GM12873 (cell line): ENCODE measurements around the gene C10orf53.

ENCODE experiments used
- TF ChIP-seq, protein P1 (sequence below): IDR thresholded peaks from 2 replicates; pipeline ENCODE4 v1.5.1; 2012; ENCODE audit warnings: low read depth, mild to moderate bottlenecking, moderate library complexity, low read length, control low read depth; ENCODE audit not compliant: insufficient read depth; ENCODE audit errors: missing control alignments

The C10orf53 gene

DNA sequence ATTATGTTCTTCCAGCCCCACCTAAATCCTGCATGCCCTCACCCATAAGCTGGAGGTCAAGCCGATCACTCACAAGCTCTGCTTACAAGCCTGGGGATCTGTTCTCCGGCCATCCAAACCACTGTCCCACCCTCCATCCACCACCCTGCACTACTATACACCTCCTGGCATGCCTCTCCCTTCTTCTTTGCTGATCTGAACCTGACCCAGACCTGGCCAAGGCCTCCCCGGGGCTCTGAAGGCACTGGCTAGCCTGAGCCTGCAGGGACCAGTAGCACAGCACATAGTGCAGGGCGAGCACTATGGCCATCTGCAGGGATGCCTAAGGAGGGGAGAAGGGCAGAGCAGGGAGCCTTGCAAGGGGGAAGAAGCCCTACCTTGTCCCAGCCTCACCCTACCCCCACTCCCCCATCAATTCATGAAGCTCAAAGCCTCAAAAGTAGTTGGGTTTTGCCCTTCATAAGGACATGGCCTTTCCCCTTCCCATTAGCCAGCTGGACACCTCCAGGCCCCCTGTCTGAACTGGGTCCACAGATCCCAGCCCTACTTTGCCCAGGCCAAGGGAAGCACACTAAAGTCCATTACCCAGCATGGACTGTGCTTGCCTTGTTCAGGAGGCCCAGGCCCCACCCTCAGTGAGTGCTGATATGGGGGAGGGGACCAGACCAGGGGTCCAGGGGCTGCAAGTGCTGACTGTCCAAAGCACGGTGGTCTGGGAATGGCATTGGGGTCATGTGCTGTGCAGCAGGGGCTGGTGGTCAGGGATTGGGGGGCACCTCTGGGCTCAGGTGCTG, 36.0 kb upstream of the C10orf53 start:
- TF ChIP-seq, protein P1, sequence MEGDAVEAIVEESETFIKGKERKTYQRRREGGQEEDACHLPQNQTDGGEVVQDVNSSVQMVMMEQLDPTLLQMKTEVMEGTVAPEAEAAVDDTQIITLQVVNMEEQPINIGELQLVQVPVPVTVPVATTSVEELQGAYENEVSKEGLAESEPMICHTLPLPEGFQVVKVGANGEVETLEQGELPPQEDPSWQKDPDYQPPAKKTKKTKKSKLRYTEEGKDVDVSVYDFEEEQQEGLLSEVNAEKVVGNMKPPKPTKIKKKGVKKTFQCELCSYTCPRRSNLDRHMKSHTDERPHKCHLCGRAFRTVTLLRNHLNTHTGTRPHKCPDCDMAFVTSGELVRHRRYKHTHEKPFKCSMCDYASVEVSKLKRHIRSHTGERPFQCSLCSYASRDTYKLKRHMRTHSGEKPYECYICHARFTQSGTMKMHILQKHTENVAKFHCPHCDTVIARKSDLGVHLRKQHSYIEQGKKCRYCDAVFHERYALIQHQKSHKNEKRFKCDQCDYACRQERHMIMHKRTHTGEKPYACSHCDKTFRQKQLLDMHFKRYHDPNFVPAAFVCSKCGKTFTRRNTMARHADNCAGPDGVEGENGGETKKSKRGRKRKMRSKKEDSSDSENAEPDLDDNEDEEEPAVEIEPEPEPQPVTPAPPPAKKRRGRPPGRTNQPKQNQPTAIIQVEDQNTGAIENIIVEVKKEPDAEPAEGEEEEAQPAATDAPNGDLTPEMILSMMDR: no peak

DNA sequence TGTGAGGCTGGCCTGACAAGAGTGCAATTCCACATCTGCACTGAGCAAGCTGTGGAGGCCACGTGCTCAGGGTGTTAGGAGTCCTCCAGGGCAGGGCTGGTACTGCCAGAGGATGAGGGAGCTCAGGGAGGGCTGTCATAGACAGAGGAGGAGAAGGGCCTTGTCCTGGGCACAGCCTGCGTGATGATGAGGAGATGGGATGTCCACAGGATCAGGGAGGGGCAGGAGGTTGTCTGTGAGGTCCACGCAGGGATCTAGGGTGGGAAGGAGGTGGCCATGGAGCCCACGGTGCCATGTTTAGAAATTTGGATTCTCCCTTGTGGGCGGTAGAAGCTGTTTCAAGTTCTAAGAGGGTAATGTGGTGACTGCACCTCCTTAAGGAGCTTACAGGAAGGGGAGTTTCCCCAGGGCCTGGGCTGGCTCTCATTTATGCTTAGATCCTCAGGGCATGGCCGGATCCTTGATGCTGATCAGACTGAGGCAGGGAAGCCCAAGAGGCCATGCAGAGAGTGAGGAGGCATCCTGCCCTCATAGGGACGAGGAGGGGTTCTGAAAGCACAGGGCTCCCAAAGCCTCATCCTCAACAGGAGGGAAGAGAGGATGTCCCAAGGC, 35.3 kb upstream of the C10orf53 start:
- TF ChIP-seq, protein P1: no peak

DNA sequence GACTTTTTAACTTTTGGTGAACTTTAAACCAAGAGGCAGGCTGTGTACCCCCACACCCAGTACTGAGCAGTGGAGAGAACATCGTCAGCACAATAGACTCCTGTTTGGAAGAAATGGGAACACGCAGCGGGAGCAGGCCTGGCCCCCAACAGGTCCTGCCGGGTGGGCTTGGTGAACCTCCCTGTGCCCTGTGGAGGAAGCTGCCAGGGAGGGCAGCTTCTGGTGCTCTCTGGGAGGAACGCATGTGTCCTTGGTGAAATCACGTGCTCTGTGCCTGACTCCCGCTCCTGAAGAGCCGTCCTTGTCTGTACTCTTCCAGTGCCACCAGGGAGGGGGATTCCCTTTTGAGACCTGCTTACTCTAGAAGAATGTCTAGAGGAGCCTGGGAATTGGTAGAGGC, 34.0 kb upstream of the C10orf53 start:
- TF ChIP-seq, protein P1: no peak

DNA sequence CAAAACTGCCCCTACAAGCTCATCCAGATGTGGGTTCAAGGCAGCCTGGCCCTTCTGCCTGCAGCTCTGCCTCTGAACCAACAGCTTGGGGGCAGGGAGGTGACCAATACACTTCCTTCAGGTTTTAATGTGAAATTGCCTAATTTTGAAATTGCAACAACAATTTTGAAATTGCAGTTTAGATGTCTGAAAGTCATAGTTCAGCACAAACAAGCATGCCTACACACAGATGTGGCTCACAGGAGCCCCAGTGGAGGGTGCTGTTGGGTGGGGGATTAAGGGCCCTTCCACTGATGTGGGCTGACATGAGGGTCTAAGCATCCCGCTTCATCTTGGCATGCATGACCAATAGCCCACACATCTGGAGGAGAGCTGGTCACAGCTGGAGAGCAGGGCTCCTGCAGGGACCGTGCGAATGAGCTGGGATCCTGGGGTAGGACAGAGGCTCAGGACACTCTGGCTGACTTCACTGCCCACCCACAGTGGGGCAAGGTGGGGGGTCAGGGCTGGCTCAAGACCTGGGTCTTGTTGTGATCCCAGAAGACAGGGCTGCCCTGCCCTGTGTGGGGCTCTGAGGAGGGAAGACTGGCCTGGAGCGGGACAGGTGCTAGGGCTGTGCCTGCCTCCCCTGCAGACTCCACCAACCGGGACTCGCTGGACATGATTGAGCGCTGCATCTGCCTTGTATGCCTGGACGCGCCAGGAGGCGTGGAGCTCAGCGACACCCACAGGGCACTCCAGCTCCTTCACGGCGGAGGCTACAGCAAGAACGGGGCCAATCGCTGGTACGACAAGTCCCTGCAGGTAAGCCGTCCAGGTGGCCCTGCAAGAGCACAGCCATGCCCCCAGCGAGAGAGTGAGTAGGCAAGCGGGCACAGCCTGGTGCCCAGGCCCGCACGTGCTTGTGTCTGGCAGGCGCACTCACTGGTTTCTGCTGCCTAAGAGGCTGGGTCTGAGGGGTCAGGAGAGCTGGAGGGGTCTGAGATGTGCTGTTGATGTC, 33.3 kb upstream of the C10orf53 start:
- TF ChIP-seq, protein P1: no peak

DNA sequence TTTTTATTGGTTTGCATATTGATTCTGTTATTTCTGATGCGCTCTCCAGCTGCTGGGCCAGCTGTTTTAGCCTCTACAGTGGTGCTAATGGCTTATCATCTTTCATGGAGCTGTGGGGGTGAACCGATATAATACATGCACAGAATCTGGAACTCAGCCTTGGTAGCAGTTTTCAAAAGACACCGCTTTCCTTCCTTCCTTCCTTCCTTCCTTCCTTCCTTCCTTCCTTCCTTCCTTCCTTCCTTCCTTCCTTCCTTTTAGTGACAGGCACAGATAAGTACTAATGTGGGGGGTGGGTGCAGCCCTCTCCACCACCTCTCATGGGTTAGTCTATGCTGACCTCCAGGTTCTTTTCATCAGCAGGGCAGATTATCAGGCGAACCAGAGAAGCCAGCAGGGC, 31.9 kb upstream of the C10orf53 start:
- TF ChIP-seq, protein P1: no peak

DNA sequence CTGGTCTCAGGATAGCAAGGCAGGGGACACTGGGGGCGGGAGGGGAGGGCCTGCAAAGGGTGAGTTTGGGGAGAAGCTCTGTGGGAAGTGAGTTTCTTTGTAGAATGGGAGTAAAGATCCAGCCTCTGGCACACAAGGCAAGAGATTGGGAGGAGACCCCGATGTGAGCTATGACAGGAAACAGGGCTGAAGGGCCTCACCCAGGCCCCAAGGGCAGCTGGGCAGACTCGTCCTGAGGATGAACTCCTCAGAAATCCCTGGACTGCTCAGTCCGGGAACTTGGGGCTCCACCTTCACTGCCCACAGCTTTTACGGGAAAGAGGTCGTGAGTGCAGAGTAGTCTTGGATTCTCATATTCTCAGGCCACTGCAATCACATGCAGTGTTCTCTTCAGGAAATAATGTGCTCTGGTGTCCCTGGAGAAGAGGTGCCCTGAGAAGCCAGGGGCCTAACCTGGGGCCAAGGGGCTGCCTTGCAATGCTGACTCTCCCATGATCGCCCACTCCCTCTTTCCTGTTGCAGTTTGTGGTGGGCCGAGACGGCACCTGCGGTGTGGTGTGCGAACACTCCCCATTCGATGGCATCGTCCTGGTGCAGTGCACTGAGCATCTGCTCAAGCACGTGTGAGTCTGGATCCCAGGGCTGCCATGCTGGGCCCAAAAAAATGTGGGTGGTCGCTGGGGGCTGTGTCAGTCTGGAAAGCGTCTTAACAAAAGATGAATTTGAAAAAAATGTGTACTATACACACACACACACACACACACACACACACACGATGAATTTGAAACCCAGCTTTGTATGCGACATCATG, 31.3 kb upstream of the C10orf53 start:
- TF ChIP-seq, protein P1: no peak
